K562 (cell line): Measurements from ENCODE around the gene VWF. TPM values are rescaled to one million over a fixed set of nuclear protein-coding genes. Genes with fewer than 3 reads are reported as not detected.
"Not testable (repeated sequence)": the region's sequence is repeated elsewhere in the genome, so short reads cannot be mapped to it uniquely, and the experiment has no call there.

Source experiments
- ATAC-seq: fragments of 200-7000 bp; cut with Tn5 transposase; 3 replicates; pipeline ENCODE4 v1.9.1; 2020; ENCODE audit warnings: moderate library complexity
- BruUV-seq: library from RNA; stranded (reverse); fragments of 400-500 nt; replicated peaks from 2 replicates; lab custom pipeline; 2021; lab: Mats Ljungman, UMichigan
- CTCF ChIA-PET: fragments of 300-600 bp; formaldehyde crosslinking; extraction: SDS; loops from one replicate; lab custom pipeline; 2021; ENCODE audit warnings: low intra/inter-chr PET ratio; lab: Yijun Ruan, JAX
- POLR2A ChIA-PET: fragments of 300-600, 350-650 bp; sonication (Branson Sonifier 250); formaldehyde crosslinking; extraction: SDS; loops from one replicate; lab custom pipeline; 2021; ENCODE audit warnings: antibody characterized with exemption, inconsistent platforms; lab: Yijun Ruan, JAX
- DNase-seq, 4 experiments: peaks; one replicate each; pipeline versions ENCODE4 v3.0.0 to v3.0.0-alpha.2; 2011 to 2018; ENCODE audit warnings: low spot score in 3 of 4, mixed read lengths in 3 of 4; ENCODE audit errors: extremely low read depth in 1 of 4
- FAIRE-seq: peaks from 2 replicates; lab custom pipeline; 2011; peaks lifted over from hg19 to GRCh38; lab: Jason Lieb, UNC
- H2AFZ ChIP-seq: 2 replicates; pipeline ENCODE4 v1.6.0; 2011; ENCODE audit warnings: low read depth, low read length, control low read depth, inconsistent platforms
- H3K27ac ChIP-seq: fragments of 200-600 bp; 3 replicates; pipeline ENCODE4 v1.8.0; 2011; ENCODE audit warnings: low read depth, mild to moderate bottlenecking, control low read depth, inconsistent platforms, low read length, moderate library complexity, mixed read lengths; ENCODE audit errors: extremely low read depth
- H3K27me3 ChIP-seq, 2 experiments: fragments of 300-600 bp in 1 of 2; 2 replicates in 1 of 2; 3 replicates in 1 of 2; pipeline versions ENCODE4 v1.6.0 to v1.8.0; 2011; ENCODE audit warnings: inconsistent platforms in 2 of 2, low read length in 2 of 2, mild to moderate bottlenecking in 1 of 2, mixed read lengths in 1 of 2, moderate library complexity in 1 of 2; ENCODE audit not compliant: control insufficient read depth in 2 of 2, insufficient read depth in 2 of 2
- H3K36me3 ChIP-seq: fragments of 300-600 bp; 3 replicates; pipeline ENCODE4 v1.8.0; 2011; ENCODE audit warnings: mild to moderate bottlenecking, low read length, inconsistent platforms; ENCODE audit not compliant: control insufficient read depth, insufficient read depth
- H3K4me1 ChIP-seq, 2 experiments: fragments of 200-600 bp in 1 of 2; replicated peaks in 1 of 2; 2 replicates in 1 of 2; 3 replicates in 1 of 2; pipeline versions ENCODE4 v1.5.1 to v1.8.0; 2011; ENCODE audit warnings: inconsistent platforms in 2 of 2, low read length in 2 of 2, mild to moderate bottlenecking in 1 of 2, mixed read lengths in 1 of 2, moderate library complexity in 1 of 2; ENCODE audit not compliant: control insufficient read depth in 2 of 2, insufficient read depth in 2 of 2
- H3K4me2 ChIP-seq: 2 replicates; pipeline ENCODE4 v1.6.1; 2011; ENCODE audit warnings: low read length, control low read depth, inconsistent platforms, mixed read lengths; ENCODE audit not compliant: insufficient read depth
- H3K4me3 ChIP-seq: fragments of 200-600 bp; sonication (generic), shearing (Covaris generic); 2 replicates; pipeline ENCODE4 v1.5.1; 2016; ENCODE audit warnings: control low read depth, inconsistent platforms
- H3K79me2 ChIP-seq: fragments of 200-600 bp; 3 replicates; pipeline ENCODE4 v1.8.0; 2011; ENCODE audit warnings: low read length, inconsistent platforms; ENCODE audit not compliant: control insufficient read depth, insufficient read depth
- H3K9ac ChIP-seq, 2 experiments: 2 replicates each; pipeline versions ENCODE4 v1.6.0 to v1.6.1; 2011; ENCODE audit warnings: low read depth in 2 of 2, low read length in 2 of 2, control low read depth in 1 of 2, inconsistent platforms in 1 of 2, mild to moderate bottlenecking in 1 of 2, mixed read lengths in 1 of 2; ENCODE audit not compliant: insufficient read depth in 1 of 2
- H3K9me1 ChIP-seq: one replicate; pipeline ENCODE4 v1.6.0; 2011; ENCODE audit warnings: inconsistent platforms, mild to moderate bottlenecking, low read length, moderate library complexity; ENCODE audit not compliant: control insufficient read depth, insufficient read depth
- H3K9me3 ChIP-seq: replicated peaks from 2 replicates; pipeline ENCODE4 v1.5.1; 2011; ENCODE audit warnings: low read depth, low read length, inconsistent platforms; ENCODE audit not compliant: control insufficient read depth, insufficient read depth
- H4K20me1 ChIP-seq: replicated peaks from 2 replicates; pipeline ENCODE4 v1.6.1; 2011; ENCODE audit warnings: low read length, inconsistent platforms, mixed read lengths; ENCODE audit not compliant: control insufficient read depth, insufficient read depth
- WGBS: fragments of 100-300 bp; shearing (Covaris generic); methylation state at CpG from one replicate; pipeline ENCODE4 v1.1.6; 2016; ENCODE audit warnings: low coverage, mixed read lengths; ENCODE audit not compliant: insufficient coverage; ENCODE audit errors: missing lambda C conversion rate; 5-methylcytosine and 5-hydroxymethylcytosine counted together
- in situ Hi-C: fragments of 300-500 bp; cut with MboI; formaldehyde crosslinking; loops from 4 replicates; pipeline ENCODE4 v1.15.0; 2018; ENCODE audit warnings: inconsistent platforms, mixed read lengths
- intact Hi-C: fragments of 100-400 bp; cut with micrococcal nuclease; formaldehyde crosslinking; loops from 2 replicates; pipeline ENCODE4 v1.14.2; 2022
- polyA plus RNA-seq, 8 experiments: library from polyadenylated mRNA; depleted of rRNA in 4 of 8; stranded (reverse) in 5 of 8; unstranded in 3 of 8; fragments of >200 nt; fragmentation: Nextera tagmentation in 2 of 8; fragmentation: Illumina TruSeq in 1 of 8; extraction: Ambion mirVana in 2 of 8; extraction: Trizol in 1 of 8; gene quantifications; 2 replicates each; pipeline versions ENCODE4 v1.2.1 to v1.2.3, GENCODE V29; 2011 to 2014; ENCODE audit warnings: inconsistent platforms in 1 of 8, missing spikeins in 1 of 8
- total RNA-seq, 7 experiments: library from RNA; depleted of rRNA in 6 of 7; stranded (reverse); fragments of >200 nt in 6 of 7; fragmentation: Illumina TruSeq in 2 of 7; extraction: Trizol in 2 of 7; gene quantifications; 2 replicates each; pipeline versions ENCODE4 v1.2.1 to v1.2.3, GENCODE V29; 2011 to 2021; ENCODE audit warnings: low replicate concordance in 1 of 7
- TF ChIP-seq, protein P1 (sequence below): fragments of 200-600 bp; sonication (generic); IDR thresholded peaks from one replicate; pipeline ENCODE4 v1.6.1; 2012; ENCODE audit warnings: mild to moderate bottlenecking, low read depth, low read length, inconsistent platforms

VWF gene
- total and polyA plus RNA-seq, 9 of the 15 experiments (the other 6 are each of a cell fraction or from before 2014, with no cell fraction given), result 0.53 TPM; not detected in 8

DNA sequence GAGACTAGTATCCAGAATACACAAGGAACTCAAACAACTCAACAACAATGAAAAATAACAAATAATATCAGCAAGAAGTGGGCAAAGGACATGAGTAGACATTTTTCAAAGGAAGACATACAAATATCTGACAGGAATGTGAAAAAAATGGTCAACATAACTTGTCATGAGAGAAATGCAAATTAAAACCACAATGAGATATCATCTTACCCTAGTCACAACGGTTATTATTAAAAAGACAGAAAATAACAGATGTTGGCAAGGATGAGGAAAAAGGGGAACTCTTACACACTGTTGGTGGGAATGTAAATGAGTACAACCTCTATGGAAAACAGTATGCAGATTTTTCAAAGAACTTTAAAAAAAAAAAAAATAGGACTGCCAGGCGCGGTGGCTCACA lies 20.4 kb downstream of the VWF start (continued):
- TF ChIP-seq, protein P1, sequence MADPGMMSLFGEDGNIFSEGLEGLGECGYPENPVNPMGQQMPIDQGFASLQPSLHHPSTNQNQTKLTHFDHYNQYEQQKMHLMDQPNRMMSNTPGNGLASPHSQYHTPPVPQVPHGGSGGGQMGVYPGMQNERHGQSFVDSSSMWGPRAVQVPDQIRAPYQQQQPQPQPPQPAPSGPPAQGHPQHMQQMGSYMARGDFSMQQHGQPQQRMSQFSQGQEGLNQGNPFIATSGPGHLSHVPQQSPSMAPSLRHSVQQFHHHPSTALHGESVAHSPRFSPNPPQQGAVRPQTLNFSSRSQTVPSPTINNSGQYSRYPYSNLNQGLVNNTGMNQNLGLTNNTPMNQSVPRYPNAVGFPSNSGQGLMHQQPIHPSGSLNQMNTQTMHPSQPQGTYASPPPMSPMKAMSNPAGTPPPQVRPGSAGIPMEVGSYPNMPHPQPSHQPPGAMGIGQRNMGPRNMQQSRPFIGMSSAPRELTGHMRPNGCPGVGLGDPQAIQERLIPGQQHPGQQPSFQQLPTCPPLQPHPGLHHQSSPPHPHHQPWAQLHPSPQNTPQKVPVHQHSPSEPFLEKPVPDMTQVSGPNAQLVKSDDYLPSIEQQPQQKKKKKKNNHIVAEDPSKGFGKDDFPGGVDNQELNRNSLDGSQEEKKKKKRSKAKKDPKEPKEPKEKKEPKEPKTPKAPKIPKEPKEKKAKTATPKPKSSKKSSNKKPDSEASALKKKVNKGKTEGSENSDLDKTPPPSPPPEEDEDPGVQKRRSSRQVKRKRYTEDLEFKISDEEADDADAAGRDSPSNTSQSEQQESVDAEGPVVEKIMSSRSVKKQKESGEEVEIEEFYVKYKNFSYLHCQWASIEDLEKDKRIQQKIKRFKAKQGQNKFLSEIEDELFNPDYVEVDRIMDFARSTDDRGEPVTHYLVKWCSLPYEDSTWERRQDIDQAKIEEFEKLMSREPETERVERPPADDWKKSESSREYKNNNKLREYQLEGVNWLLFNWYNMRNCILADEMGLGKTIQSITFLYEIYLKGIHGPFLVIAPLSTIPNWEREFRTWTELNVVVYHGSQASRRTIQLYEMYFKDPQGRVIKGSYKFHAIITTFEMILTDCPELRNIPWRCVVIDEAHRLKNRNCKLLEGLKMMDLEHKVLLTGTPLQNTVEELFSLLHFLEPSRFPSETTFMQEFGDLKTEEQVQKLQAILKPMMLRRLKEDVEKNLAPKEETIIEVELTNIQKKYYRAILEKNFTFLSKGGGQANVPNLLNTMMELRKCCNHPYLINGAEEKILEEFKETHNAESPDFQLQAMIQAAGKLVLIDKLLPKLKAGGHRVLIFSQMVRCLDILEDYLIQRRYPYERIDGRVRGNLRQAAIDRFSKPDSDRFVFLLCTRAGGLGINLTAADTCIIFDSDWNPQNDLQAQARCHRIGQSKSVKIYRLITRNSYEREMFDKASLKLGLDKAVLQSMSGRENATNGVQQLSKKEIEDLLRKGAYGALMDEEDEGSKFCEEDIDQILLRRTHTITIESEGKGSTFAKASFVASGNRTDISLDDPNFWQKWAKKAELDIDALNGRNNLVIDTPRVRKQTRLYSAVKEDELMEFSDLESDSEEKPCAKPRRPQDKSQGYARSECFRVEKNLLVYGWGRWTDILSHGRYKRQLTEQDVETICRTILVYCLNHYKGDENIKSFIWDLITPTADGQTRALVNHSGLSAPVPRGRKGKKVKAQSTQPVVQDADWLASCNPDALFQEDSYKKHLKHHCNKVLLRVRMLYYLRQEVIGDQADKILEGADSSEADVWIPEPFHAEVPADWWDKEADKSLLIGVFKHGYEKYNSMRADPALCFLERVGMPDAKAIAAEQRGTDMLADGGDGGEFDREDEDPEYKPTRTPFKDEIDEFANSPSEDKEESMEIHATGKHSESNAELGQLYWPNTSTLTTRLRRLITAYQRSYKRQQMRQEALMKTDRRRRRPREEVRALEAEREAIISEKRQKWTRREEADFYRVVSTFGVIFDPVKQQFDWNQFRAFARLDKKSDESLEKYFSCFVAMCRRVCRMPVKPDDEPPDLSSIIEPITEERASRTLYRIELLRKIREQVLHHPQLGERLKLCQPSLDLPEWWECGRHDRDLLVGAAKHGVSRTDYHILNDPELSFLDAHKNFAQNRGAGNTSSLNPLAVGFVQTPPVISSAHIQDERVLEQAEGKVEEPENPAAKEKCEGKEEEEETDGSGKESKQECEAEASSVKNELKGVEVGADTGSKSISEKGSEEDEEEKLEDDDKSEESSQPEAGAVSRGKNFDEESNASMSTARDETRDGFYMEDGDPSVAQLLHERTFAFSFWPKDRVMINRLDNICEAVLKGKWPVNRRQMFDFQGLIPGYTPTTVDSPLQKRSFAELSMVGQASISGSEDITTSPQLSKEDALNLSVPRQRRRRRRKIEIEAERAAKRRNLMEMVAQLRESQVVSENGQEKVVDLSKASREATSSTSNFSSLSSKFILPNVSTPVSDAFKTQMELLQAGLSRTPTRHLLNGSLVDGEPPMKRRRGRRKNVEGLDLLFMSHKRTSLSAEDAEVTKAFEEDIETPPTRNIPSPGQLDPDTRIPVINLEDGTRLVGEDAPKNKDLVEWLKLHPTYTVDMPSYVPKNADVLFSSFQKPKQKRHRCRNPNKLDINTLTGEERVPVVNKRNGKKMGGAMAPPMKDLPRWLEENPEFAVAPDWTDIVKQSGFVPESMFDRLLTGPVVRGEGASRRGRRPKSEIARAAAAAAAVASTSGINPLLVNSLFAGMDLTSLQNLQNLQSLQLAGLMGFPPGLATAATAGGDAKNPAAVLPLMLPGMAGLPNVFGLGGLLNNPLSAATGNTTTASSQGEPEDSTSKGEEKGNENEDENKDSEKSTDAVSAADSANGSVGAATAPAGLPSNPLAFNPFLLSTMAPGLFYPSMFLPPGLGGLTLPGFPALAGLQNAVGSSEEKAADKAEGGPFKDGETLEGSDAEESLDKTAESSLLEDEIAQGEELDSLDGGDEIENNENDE, result no peak
- TF ChIP-seq, all 486 proteins: peak for 0

DNA sequence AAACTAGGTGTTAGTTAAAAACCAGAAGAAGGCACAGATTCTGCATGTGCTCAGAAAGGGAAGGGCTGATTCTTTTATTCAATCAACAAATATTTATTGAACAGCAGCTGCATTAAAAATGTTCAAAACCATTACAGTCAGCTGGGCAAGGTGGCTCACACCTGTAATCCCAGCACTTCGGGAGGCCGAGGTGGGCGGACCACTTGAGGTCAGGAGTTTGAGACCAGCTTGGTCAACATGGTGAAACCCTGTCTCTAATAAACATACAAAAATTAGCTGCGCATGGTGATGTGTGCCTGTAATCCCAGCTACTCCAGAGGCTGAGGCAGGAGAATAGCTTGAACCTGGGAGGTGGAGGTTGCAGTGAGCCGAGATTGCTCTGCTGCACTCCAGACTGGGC lies 22.4 kb downstream of the VWF start:
- FAIRE-seq, H2AFZ ChIP-seq, in situ Hi-C loops, H3K36me3 ChIP-seq, H4K20me1 ChIP-seq, H3K9me3 ChIP-seq, H3K4me1 ChIP-seq, H3K4me2 ChIP-seq, CTCF ChIA-PET, POLR2A ChIA-PET, H3K79me2 ChIP-seq, DNase-seq, H3K4me3 ChIP-seq, BruUV-seq, ATAC-seq, H3K27ac ChIP-seq, H3K9me1 ChIP-seq, H3K27me3 ChIP-seq, H3K9ac ChIP-seq, intact Hi-C loops: not testable (repeated sequence)
- whole genome bisulfite sequencing, result 10% methylated on average over 5 of the region's 5 CpGs
